Fibroblast of mammary gland (primary cell): Measurements from ENCODE around the gene TTC21A.

Experiments used
- DNase-seq: peaks from one replicate; pipeline ENCODE4 v3.0.0-alpha.2; 2010; ENCODE audit warnings: low read depth
- H3K4me3 ChIP-seq: 2 replicates; pipeline ENCODE4 v1.5.1; 2011; ENCODE audit warnings: low read depth, mild to moderate bottlenecking, low read length, moderate library complexity; ENCODE audit not compliant: control insufficient read depth
- CTCF ChIP-seq: conservative IDR thresholded peaks from 2 replicates; pipeline ENCODE4 v1.5.1; 2011; ENCODE audit warnings: low read depth, low read length, inconsistent platforms; ENCODE audit not compliant: control insufficient read depth, insufficient read depth

The TTC21A gene

GRCh38 chr3:39184968-39185285, 77.4 kb downstream of the TTC21A start:
- TF ChIP-seq CTCF, result no peak
- no peak overlapping the region for H3K4me3 ChIP-seq
- no peak for DNase-seq

GRCh38 chr3:39185326-39185958, 78.0 kb downstream of the TTC21A start:
- no peak for DNase-seq
- no peak overlapping the region for H3K4me3 ChIP-seq
- TF ChIP-seq CTCF, result no peak

- TF ChIP-seq CTCF, result no peak
- DNase-seq, result no peak
- H3K4me3 ChIP-seq, result no peak overlapping the region
Measured at GRCh38 chr3:39185959-39186691, 78.6 kb downstream of the TTC21A start.

- no peak overlapping the region for H3K4me3 ChIP-seq
- DNase-seq, result no peak
- no peak for TF ChIP-seq CTCF
Measured at GRCh38 chr3:39186692-39187151, 79.2 kb downstream of the TTC21A start.

- no peak for DNase-seq
- TF ChIP-seq CTCF, result no peak
- no peak overlapping the region for H3K4me3 ChIP-seq
Measured at GRCh38 chr3:39187372-39188155, 80.1 kb downstream of the TTC21A start.
